Vagina (tissue), 2 donors: ENCODE data around the gene ATP2B2.

ENCODE experiments used
- POLR2A ChIP-seq, 2 donors: fragments of 450-650 bp; IDR thresholded peaks; one replicate each; pipeline ENCODE4 v1.6.1; 2017; ENCODE audit warnings: antibody characterized with exemption in 2 of 2, mild to moderate bottlenecking in 2 of 2, moderate library complexity in 2 of 2
- TF ChIP-seq, protein P1 (sequence below), 3 experiments: fragments of 450-650 bp in 2 of 3; fragments of 200-600 bp in 1 of 3; sonication (generic) in 1 of 3; IDR thresholded peaks; one replicate each; pipeline ENCODE4 v1.5.1; 2017 to 2019; ENCODE audit warnings: antibody characterized with exemption in 3 of 3, mild to moderate bottlenecking in 2 of 3, moderate library complexity in 2 of 3

GRCh38 chr3:10437272-10437994, 68.0 kb downstream of the ATP2B2 start:
- TF ChIP-seq, protein P1, sequence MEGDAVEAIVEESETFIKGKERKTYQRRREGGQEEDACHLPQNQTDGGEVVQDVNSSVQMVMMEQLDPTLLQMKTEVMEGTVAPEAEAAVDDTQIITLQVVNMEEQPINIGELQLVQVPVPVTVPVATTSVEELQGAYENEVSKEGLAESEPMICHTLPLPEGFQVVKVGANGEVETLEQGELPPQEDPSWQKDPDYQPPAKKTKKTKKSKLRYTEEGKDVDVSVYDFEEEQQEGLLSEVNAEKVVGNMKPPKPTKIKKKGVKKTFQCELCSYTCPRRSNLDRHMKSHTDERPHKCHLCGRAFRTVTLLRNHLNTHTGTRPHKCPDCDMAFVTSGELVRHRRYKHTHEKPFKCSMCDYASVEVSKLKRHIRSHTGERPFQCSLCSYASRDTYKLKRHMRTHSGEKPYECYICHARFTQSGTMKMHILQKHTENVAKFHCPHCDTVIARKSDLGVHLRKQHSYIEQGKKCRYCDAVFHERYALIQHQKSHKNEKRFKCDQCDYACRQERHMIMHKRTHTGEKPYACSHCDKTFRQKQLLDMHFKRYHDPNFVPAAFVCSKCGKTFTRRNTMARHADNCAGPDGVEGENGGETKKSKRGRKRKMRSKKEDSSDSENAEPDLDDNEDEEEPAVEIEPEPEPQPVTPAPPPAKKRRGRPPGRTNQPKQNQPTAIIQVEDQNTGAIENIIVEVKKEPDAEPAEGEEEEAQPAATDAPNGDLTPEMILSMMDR (IDR thresholded peaks at IDR 0.05), result no peak
- no peak for TF ChIP-seq POLR2A (IDR thresholded peaks at IDR 0.05)
